OCI-LY1 (cell line): ENCODE measurements around the gene DDX50.

Source experiments
- CTCF ChIP-seq: fragments of 200-600 bp; sonication (generic), shearing (Covaris generic); IDR thresholded peaks from 2 replicates; pipeline ENCODE4 v1.5.1; 2017; ENCODE audit warnings: mild to moderate bottlenecking, antibody characterized with exemption, low read length, moderate library complexity, mixed read lengths
- EZH2 ChIP-seq: fragments of 200-600 bp; sonication (generic), shearing (Covaris generic); IDR thresholded peaks from 2 replicates; pipeline ENCODE4 v1.8.0; 2017; ENCODE audit warnings: borderline replicate concordance, mixed run types, mild to moderate bottlenecking, antibody characterized with exemption, low read length, moderate library complexity, mixed read lengths

DNA sequence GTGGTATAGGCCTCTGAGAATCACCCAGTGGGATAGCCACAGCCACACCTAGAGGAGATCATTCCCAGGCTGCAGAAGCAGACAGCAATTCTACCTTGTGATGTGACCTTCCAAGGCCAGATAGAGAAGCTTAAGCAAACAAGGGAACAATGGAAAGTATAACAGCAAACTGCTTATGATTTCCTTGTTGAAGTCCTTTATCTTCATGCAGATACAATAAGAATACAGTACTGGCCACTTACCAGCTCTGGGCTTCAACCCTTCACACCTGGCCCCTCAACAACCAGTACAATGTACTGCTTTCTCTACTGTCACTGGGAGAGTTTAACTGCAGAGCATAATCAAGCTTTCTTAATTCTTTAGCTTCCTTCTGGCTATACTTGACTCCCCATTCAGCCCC, 22.6 kb upstream of the DDX50 start:
- TF ChIP-seq CTCF (no peak), EZH2 (no peak)
